Measurements from ENCODE around the gene PIEZO2. TPM values are rescaled to one million over a fixed set of nuclear protein-coding genes. Genes with fewer than 3 reads are reported as not detected.

The PIEZO2 gene
- polyA plus RNA-seq, 1 donor (not counting 4 experiments of a cell fraction or from before 2014, with no cell fraction given), result not detected

GRCh38 chr18:11159844-11160243 lies 10.5 kb upstream of the PIEZO2 start:
- dilution Hi-C loops (cut with MboI; ENCODE audit: extremely low pct_ligation_motif_present, low sequenced_read_pairs), result no loop called here
- H3K4me2 ChIP-seq (ENCODE audit: control insufficient read depth, extremely low read depth, insufficient read depth, low read depth, low read length), result no peak overlapping the region
- FAIRE-seq (no peak), DNase-seq (ENCODE audit: low read depth, low spot score) (no peak)
- no peaks in the 10 kb centered on the region for H3K27me3 ChIP-seq (ENCODE audit: control insufficient read depth, extremely low read depth, insufficient read depth, low read length)
- TF ChIP-seq CTCF (optimal IDR thresholded peaks at IDR 0.05 in 1 of 3, IDR thresholded peaks at IDR 0.05 in 1 of 3, conservative IDR thresholded peaks at IDR 0.05 in 1 of 3; ENCODE audit: extremely low read depth in 1 of 3, insufficient read depth in 2 of 3, low read length in 3 of 3) (no peak), EZH2 (IDR thresholded peaks at IDR 0.05; ENCODE audit: low read length) (no peak)
- no peaks in the 10 kb centered on the region for H3K4me1 ChIP-seq (ENCODE audit: control insufficient read depth, extremely low read depth, insufficient read depth, low read length)
- no peaks in the 10 kb centered on the region for H3K79me2 ChIP-seq (ENCODE audit: control insufficient read depth, insufficient read depth, low read length)
- no peaks in the 10 kb centered on the region for H3K9me3 ChIP-seq (ENCODE audit: control insufficient read depth, low read depth, low read length)
- no peak overlapping the region for H3K4me3 ChIP-seq (ENCODE audit: control insufficient read depth in 2 of 3, extremely low read depth in 1 of 3, insufficient read depth in 2 of 3, low read depth in 1 of 3, low read length in 3 of 3)
- H3K9me1 ChIP-seq (ENCODE audit: control insufficient read depth, extremely low read depth, insufficient read depth, low read length), result no peaks in the 10 kb centered on the region
- no peak overlapping the region for H3K9ac ChIP-seq (ENCODE audit: control insufficient read depth, extremely low read depth, insufficient read depth, low read length)
- H4K20me1 ChIP-seq (ENCODE audit: control insufficient read depth, extremely low read depth, insufficient read depth, low read length), result no peaks in the 10 kb centered on the region
- no peak overlapping the region for H2AFZ ChIP-seq (ENCODE audit: control insufficient read depth, low read length)
- no peak overlapping the region for H3K27ac ChIP-seq (ENCODE audit: control insufficient read depth, insufficient read depth, low read length)
- H3K36me3 ChIP-seq (ENCODE audit: control insufficient read depth in 2 of 2, extremely low read depth in 1 of 2, insufficient read depth in 2 of 2, low read length in 2 of 2), result no peaks in the 10 kb centered on the region

GRCh38 chr18:11156978-11157377 lies 7.6 kb upstream of the PIEZO2 start:
- TF ChIP-seq EZH2 (IDR thresholded peaks at IDR 0.05; ENCODE audit: low read length) (no peak), CTCF (optimal IDR thresholded peaks at IDR 0.05 in 1 of 3, IDR thresholded peaks at IDR 0.05 in 1 of 3, conservative IDR thresholded peaks at IDR 0.05 in 1 of 3; ENCODE audit: extremely low read depth in 1 of 3, insufficient read depth in 2 of 3, low read length in 3 of 3) (no peak)
- Histone ChIP-seq H4K20me1 (ENCODE audit: control insufficient read depth, extremely low read depth, insufficient read depth, low read length) (no peaks in the 10 kb centered on the region), H3K36me3 (ENCODE audit: control insufficient read depth in 2 of 2, extremely low read depth in 1 of 2, insufficient read depth in 2 of 2, low read length in 2 of 2) (no peaks in the 10 kb centered on the region), H3K4me2 (ENCODE audit: control insufficient read depth, extremely low read depth, insufficient read depth, low read depth, low read length) (no peak overlapping the region), H2AFZ (ENCODE audit: control insufficient read depth, low read length) (no peak overlapping the region), H3K27ac (ENCODE audit: control insufficient read depth, insufficient read depth, low read length) (no peak overlapping the region), H3K9ac (ENCODE audit: control insufficient read depth, extremely low read depth, insufficient read depth, low read length) (no peak overlapping the region), H3K79me2 (ENCODE audit: control insufficient read depth, insufficient read depth, low read length) (no peaks in the 10 kb centered on the region), H3K4me1 (ENCODE audit: control insufficient read depth, extremely low read depth, insufficient read depth, low read length) (no peaks in the 10 kb centered on the region), H3K4me3 (ENCODE audit: control insufficient read depth in 2 of 3, extremely low read depth in 1 of 3, insufficient read depth in 2 of 3, low read depth in 1 of 3, low read length in 3 of 3) (no peak overlapping the region), H3K27me3 (ENCODE audit: control insufficient read depth, extremely low read depth, insufficient read depth, low read length) (no peaks in the 10 kb centered on the region), H3K9me1 (ENCODE audit: control insufficient read depth, extremely low read depth, insufficient read depth, low read length) (no peaks in the 10 kb centered on the region), H3K9me3 (ENCODE audit: control insufficient read depth, low read depth, low read length) (no peaks in the 10 kb centered on the region)
- no peak for FAIRE-seq
- no peak for DNase-seq (ENCODE audit: low read depth, low spot score)
- dilution Hi-C loops (cut with MboI; ENCODE audit: extremely low pct_ligation_motif_present, low sequenced_read_pairs), result no loop called here

Data from keratinocyte (primary cell).